Tibial nerve (tissue), 4 donors: ENCODE data around the gene HSD17B11. TPM values are rescaled to one million over a fixed set of nuclear protein-coding genes. Genes with fewer than 3 reads are reported as not detected.
A peak's percentile ranks its signal among the peaks of the same experiment; 100 is the strongest.

ENCODE experiments used
- DNase-seq, 2 donors: peaks; one replicate each; pipeline ENCODE4 v3.0.0-alpha.2; 2019; ENCODE audit warnings: low spot score in 2 of 2
- H3K27ac ChIP-seq, 4 donors: fragments of 200-600 bp; sonication (generic) in 3 of 4; one replicate each; pipeline ENCODE4 v1.5.1; 2017 to 2019; ENCODE audit warnings: mild to moderate bottlenecking in 1 of 4
- H3K27me3 ChIP-seq, 2 donors: fragments of 200-600 bp; sonication (generic) in 1 of 2; one replicate each; pipeline versions ENCODE4 v1.5.1 to v1.6.0; 2017 to 2019
- H3K36me3 ChIP-seq, 3 donors: fragments of 200-600 bp; sonication (generic); one replicate each; pipeline ENCODE4 v1.5.1; 2018 to 2019
- H3K4me1 ChIP-seq, 4 donors: fragments of 200-600 bp; sonication (generic) in 3 of 4; one replicate each; pipeline ENCODE4 v1.5.1; 2017 to 2019
- H3K4me3 ChIP-seq, 4 donors: fragments of 200-600 bp; sonication (generic) in 3 of 4; one replicate each; pipeline ENCODE4 v1.5.1; 2017 to 2019; ENCODE audit warnings: mild to moderate bottlenecking in 1 of 4, moderate library complexity in 1 of 4
- H3K9me3 ChIP-seq, 4 donors: fragments of 200-600 bp; sonication (generic) in 3 of 4; one replicate each; pipeline ENCODE4 v1.5.1; 2017 to 2019
- EP300 ChIP-seq, 2 donors: sonication (generic); formaldehyde crosslinking; IDR thresholded peaks; one replicate each; pipeline ENCODE4 v1.6.1; 2017; ENCODE audit warnings: antibody characterized with exemption in 2 of 2, mild to moderate bottlenecking in 1 of 2
- POLR2A ChIP-seq, 2 donors: fragments of 450-650 bp; IDR thresholded peaks; one replicate each; pipeline ENCODE4 v1.6.1; 2017; ENCODE audit warnings: antibody characterized with exemption in 2 of 2, mild to moderate bottlenecking in 2 of 2, moderate library complexity in 2 of 2
- WGBS, 2 donors: methylation state at CpG; one replicate each; pipeline ENCODE4 v1.1.5; 2018; 5-methylcytosine and 5-hydroxymethylcytosine counted together
- total RNA-seq, 4 donors: library from RNA; depleted of rRNA; stranded (reverse); fragments of >200 nt; gene quantifications; one replicate each; pipeline ENCODE4 v1.1.0, GENCODE V29; 2016
- TF ChIP-seq, protein P1 (sequence below), 5 experiments: fragments of 200-600 bp in 3 of 5; fragments of 450-650 bp in 2 of 5; sonication (generic) in 3 of 5; IDR thresholded peaks; one replicate each; pipeline ENCODE4 v1.5.1; 2016 to 2019; ENCODE audit warnings: antibody characterized with exemption in 5 of 5, mild to moderate bottlenecking in 3 of 5, moderate library complexity in 2 of 5

The HSD17B11 gene
- total RNA-seq, result 10 to 100 TPM; 62.4 to 75.1 (median 67.8) TPM

DNA sequence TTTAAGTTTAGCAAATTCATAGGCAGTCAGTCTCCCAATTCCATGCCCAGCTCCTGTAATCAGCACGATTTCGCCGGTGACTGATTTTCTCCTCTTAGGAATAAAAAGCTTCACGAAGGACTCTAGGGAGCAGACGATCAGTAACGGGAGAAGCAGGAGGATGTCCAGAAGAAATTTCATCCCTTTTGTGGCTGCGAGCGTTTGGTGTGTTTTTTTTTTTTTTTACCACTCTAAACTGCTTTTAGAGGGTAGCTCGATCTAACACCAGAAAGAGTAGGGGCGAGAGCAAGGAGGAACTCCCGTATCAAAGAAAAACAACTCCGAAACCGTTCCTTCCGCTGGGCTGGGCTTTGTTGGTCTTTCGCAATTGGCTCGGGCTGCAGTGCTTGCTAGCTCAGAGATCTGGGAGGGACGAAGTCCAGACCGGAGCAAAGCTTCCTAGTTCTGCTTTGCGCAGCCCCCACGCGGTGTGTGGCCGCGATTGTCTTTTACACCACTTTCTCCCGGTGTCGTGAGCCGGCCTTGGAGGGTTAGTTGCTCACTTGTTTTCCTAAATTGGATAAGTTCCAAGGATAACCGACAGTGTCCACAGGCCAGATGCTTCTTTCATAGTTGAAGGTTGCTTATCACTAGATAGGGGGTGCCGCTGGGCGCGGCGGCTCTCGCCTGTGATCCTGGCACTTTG, at the start of gene HSD17B11:
Gene HSD17B11, minus strand, starts transcription at position 298 of the 685 bp plus-strand sequence. Its CDS starts 118 bp downstream, at position 180.
- WGBS, 2 donors, result 0 to 1% methylated on average over 32 of the region's 32 CpGs
- peaks cover 0 to 13% (median 0%) of the 10 kb centered on the region in 4 donors for H3K9me3 ChIP-seq
- peaks cover 0 to 29% (median 6%) of the 10 kb centered on the region in 4 donors for H3K4me1 ChIP-seq
- peak within 1 kb of the TSS; percentile 51 to 69 (median 58) for H3K4me3 ChIP-seq
- no peaks in the 10 kb centered on the region for H3K27me3 ChIP-seq
- TF ChIP-seq EP300 (IDR thresholded peaks at IDR 0.05), result peak; percentile 18 to 96
- peak; percentile 67 to 85 for TF ChIP-seq POLR2A (IDR thresholded peaks at IDR 0.05)
- TF ChIP-seq, protein P1, sequence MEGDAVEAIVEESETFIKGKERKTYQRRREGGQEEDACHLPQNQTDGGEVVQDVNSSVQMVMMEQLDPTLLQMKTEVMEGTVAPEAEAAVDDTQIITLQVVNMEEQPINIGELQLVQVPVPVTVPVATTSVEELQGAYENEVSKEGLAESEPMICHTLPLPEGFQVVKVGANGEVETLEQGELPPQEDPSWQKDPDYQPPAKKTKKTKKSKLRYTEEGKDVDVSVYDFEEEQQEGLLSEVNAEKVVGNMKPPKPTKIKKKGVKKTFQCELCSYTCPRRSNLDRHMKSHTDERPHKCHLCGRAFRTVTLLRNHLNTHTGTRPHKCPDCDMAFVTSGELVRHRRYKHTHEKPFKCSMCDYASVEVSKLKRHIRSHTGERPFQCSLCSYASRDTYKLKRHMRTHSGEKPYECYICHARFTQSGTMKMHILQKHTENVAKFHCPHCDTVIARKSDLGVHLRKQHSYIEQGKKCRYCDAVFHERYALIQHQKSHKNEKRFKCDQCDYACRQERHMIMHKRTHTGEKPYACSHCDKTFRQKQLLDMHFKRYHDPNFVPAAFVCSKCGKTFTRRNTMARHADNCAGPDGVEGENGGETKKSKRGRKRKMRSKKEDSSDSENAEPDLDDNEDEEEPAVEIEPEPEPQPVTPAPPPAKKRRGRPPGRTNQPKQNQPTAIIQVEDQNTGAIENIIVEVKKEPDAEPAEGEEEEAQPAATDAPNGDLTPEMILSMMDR (IDR thresholded peaks at IDR 0.05), result peak in 3 of 5 experiments; percentile 24 to 42 (median 30)
- H3K27ac ChIP-seq, result peak within 1 kb of the TSS; percentile 88 to 95 (median 92)
- peak; percentile 79 to 91 for DNase-seq
- peaks cover 0 to 19% (median 0%) of the 10 kb centered on the region in 3 donors for H3K36me3 ChIP-seq

- TF ChIP-seq EP300 (IDR thresholded peaks at IDR 0.05) (no peak), POLR2A (IDR thresholded peaks at IDR 0.05) (no peak)
- TF ChIP-seq, protein P1 (IDR thresholded peaks at IDR 0.05), result no peak
- H3K27me3 ChIP-seq, result no peaks in the 10 kb centered on the region
- 89 to 90% methylated on average over 2 of the region's 2 CpGs for WGBS, 2 donors
- no peak overlapping the region for H3K27ac ChIP-seq
- no peak overlapping the region for H3K4me3 ChIP-seq
- no peak for DNase-seq
- H3K4me1 ChIP-seq, result no peaks in the 10 kb centered on the region
- no peaks in the 10 kb centered on the region for H3K9me3 ChIP-seq
- peaks cover 0 to 23% (median 0%) of the 10 kb centered on the region in 3 donors for H3K36me3 ChIP-seq
These were observed 42.4 kb upstream of the HSD17B11 start for GRCh38 chr4:87433342-87433741.

GRCh38 chr4:87430038-87430437, 39.0 kb upstream of the HSD17B11 start:
- Histone ChIP-seq H3K4me3 (no peak overlapping the region), H3K4me1 (peaks cover 0 to 21% (median 3%) of the 10 kb centered on the region in 4 donors), H3K27me3 (no peaks in the 10 kb centered on the region), H3K36me3 (no peaks in the 10 kb centered on the region), H3K9me3 (no peaks in the 10 kb centered on the region), H3K27ac (no peak overlapping the region)
- 92 to 94% methylated on average over 2 of the region's 2 CpGs for WGBS, 2 donors
- no peak for DNase-seq
- TF ChIP-seq POLR2A (IDR thresholded peaks at IDR 0.05) (no peak), EP300 (IDR thresholded peaks at IDR 0.05) (no peak)
- TF ChIP-seq, protein P1 (IDR thresholded peaks at IDR 0.05), result no peak

DNA sequence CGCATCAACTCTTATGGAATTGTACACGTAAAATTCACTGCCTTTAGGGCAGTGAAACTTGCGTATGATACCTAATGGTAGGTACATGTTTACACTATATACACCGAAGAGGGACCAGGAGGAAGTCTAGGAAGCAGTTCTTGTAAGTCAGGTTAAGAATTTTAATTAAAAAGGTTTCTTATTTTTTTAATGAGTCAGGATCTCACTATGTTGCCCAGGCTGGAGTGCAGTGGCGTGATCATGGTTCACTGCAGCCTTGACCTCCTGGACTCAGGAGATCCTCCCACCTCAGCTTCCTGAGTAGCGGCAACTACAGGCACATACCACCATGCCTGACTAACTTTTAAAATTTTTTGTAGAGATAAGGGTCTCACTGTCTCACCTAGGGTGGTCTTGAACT, 38.0 kb upstream of the HSD17B11 start:
- Histone ChIP-seq H3K4me1 (peaks cover 0 to 32% (median 3%) of the 10 kb centered on the region in 4 donors), H3K9me3 (no peaks in the 10 kb centered on the region), H3K27ac (no peak overlapping the region), H3K27me3 (no peaks in the 10 kb centered on the region), H3K36me3 (no peaks in the 10 kb centered on the region), H3K4me3 (no peak overlapping the region)
- DNase-seq, result no peak
- 96 to 99% methylated on average over 6 of the region's 6 CpGs for WGBS, 2 donors
- TF ChIP-seq POLR2A (IDR thresholded peaks at IDR 0.05) (no peak), EP300 (IDR thresholded peaks at IDR 0.05) (no peak)
- TF ChIP-seq, protein P1 (IDR thresholded peaks at IDR 0.05), result no peak

- Histone ChIP-seq H3K9me3 (no peaks in the 10 kb centered on the region), H3K36me3 (no peaks in the 10 kb centered on the region), H3K4me1 (peaks cover 0 to 39% (median 6%) of the 10 kb centered on the region in 4 donors), H3K27me3 (no peaks in the 10 kb centered on the region), H3K27ac (no peak overlapping the region), H3K4me3 (no peak overlapping the region)
- no peak for DNase-seq
- TF ChIP-seq, protein P1 (IDR thresholded peaks at IDR 0.05), result no peak
- no peak for TF ChIP-seq EP300 (IDR thresholded peaks at IDR 0.05)
- TF ChIP-seq POLR2A (IDR thresholded peaks at IDR 0.05), result no peak
- 18 to 19% methylated on average over 1 of the region's 1 CpG for WGBS, 2 donors
These were observed 36.5 kb upstream of the HSD17B11 start for GRCh38 chr4:87427518-87427868.
